ENCODE data around the gene PPP1R14D. TPM values are rescaled to one million over a fixed set of nuclear protein-coding genes. Genes with fewer than 3 reads are reported as not detected.
A peak's percentile ranks its signal among the peaks of the same experiment; 100 is the strongest.

Gene PPP1R14D
- total RNA-seq, 1 experiment from 2014 or later: 0.33 TPM

DNA sequence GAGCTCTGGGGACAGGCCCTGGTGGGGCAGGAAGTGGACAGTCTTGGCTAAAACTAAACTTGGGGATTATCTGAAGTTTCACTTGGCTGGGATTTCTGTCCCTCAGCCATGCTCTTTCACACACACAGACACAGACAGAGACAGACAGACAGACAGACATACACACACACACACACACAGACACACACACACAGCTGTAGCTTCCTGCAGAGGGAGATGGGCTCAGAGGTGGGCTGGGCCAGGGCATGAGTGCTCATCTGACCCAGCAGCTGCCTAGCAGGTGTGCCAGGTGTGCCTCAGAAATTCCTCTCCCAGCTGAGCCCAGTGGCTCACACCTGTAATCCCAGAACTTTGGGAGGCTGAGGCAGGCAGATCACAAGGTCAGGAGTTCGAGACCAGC is 42.2 kb upstream of the PPP1R14D start:
- Histone ChIP-seq H3F3A (ENCODE audit: low read length, unreplicated experiment) (peaks cover 5% of the 10 kb centered on the region), H3K9me3 (ENCODE audit: low read length) (no peaks in the 10 kb centered on the region), H3K9me2 (replicated peaks; ENCODE audit: low read length) (no peaks in the 10 kb centered on the region), H3K4me1 (ENCODE audit: insufficient read depth, low read length) (peaks cover 43% of the 10 kb centered on the region), H3K27me3 (ENCODE audit: low read length) (no peaks in the 10 kb centered on the region), H4K20me1 (ENCODE audit: low read length) (peaks cover 6% of the 10 kb centered on the region; the same call in 1 of the 2 replicates), H3K36me3 (ENCODE audit: low read depth, low read length) (0 out of 2 replicates have a peak, but pooled peaks cover 3% of the 10 kb centered on the region), H3K4me2 (ENCODE audit: low read length) (no peak overlapping the region), H3K27ac (ENCODE audit: low read length) (peak overlapping the region; percentile 95), H3K79me2 (ENCODE audit: low read length) (peaks cover 28% of the 10 kb centered on the region), H2AFZ (ENCODE audit: low read length) (no peak overlapping the region), H3K4me3 (ENCODE audit: low read length) (no peak overlapping the region), H3K9ac (ENCODE audit: low read length) (peak overlapping the region; percentile 96; the same call in 1 of the 2 replicates)
- BruUV-seq (replicated peaks): no TSS peak
- TF ChIP-seq EZH2phosphoT487 (IDR thresholded peaks at IDR 0.05; ENCODE audit: borderline replicate concordance, low read length) (no peak), EZH2 (IDR thresholded peaks at IDR 0.05; ENCODE audit: low read length, unreplicated experiment) (no peak)
- TF ChIP-seq, protein P1, sequence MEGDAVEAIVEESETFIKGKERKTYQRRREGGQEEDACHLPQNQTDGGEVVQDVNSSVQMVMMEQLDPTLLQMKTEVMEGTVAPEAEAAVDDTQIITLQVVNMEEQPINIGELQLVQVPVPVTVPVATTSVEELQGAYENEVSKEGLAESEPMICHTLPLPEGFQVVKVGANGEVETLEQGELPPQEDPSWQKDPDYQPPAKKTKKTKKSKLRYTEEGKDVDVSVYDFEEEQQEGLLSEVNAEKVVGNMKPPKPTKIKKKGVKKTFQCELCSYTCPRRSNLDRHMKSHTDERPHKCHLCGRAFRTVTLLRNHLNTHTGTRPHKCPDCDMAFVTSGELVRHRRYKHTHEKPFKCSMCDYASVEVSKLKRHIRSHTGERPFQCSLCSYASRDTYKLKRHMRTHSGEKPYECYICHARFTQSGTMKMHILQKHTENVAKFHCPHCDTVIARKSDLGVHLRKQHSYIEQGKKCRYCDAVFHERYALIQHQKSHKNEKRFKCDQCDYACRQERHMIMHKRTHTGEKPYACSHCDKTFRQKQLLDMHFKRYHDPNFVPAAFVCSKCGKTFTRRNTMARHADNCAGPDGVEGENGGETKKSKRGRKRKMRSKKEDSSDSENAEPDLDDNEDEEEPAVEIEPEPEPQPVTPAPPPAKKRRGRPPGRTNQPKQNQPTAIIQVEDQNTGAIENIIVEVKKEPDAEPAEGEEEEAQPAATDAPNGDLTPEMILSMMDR (conservative IDR thresholded peaks at IDR 0.05; ENCODE audit: low read depth, low read length): no peak
- CTCF ChIA-PET: interaction anchor here (2.0 kb wide), 1 partner anchor 12 kb away, joined by 19 read pairs; no protein-coding TSS in a partner anchor
- POLR2A ChIA-PET (ENCODE audit: unreplicated experiment): interaction anchor here (0.6 kb wide), 1 partner anchor 21 kb away, joined by 3 read pairs; no protein-coding TSS in a partner anchor
- no peak for ATAC-seq
- intact Hi-C loops (cut with micrococcal nuclease): no loop called here
- DNase-seq: no peak

DNA sequence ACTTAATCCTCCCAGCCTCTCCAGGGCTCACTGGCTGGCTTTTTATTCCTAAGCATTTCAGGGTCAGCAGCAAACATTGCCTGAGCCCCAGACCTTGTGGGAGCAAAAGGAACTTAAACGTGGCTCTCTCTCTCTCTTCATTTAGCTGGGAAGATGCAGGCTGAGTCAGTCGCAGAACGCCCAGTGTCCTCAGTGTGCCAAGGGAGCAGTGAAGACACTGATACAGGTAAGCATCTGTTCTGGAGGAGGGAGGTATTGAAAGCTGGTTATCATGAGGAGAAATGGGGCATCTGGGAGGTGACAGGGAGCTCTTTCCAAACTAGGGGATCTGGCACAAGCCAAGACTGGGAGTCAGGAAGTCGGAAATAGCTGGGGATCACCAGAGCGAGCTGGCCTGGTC is 41.2 kb upstream of the PPP1R14D start:
- no peaks in the 10 kb centered on the region for H3K9me3 ChIP-seq (ENCODE audit: low read length)
- peaks cover 5% of the 10 kb centered on the region for H3F3A ChIP-seq (ENCODE audit: low read length, unreplicated experiment)
- no peak overlapping the region for H3K4me3 ChIP-seq (ENCODE audit: low read length)
- H3K79me2 ChIP-seq (ENCODE audit: low read length): peaks cover 28% of the 10 kb centered on the region
- H3K27me3 ChIP-seq (ENCODE audit: low read length): no peaks in the 10 kb centered on the region
- no peaks in the 10 kb centered on the region for H3K9me2 ChIP-seq (replicated peaks; ENCODE audit: low read length)
- no TSS peak for BruUV-seq (replicated peaks)
- H3K9ac ChIP-seq (ENCODE audit: low read length): no peak overlapping the region
- CTCF ChIA-PET: no interaction called here
- no peak overlapping the region for H3K4me2 ChIP-seq (ENCODE audit: low read length)
- 0 out of 2 replicates have a peak, but pooled peaks cover 3% of the 10 kb centered on the region for H3K36me3 ChIP-seq (ENCODE audit: low read depth, low read length)
- H2AFZ ChIP-seq (ENCODE audit: low read length): no peak overlapping the region
- H3K4me1 ChIP-seq (ENCODE audit: insufficient read depth, low read length): peaks cover 50% of the 10 kb centered on the region
- POLR2A ChIA-PET (ENCODE audit: unreplicated experiment): no interaction called here
- H3K27ac ChIP-seq (ENCODE audit: low read length): peak overlapping the region; percentile 95
- H4K20me1 ChIP-seq (ENCODE audit: low read length): peaks cover 6% of the 10 kb centered on the region; the same call in 1 of the 2 replicates
- ATAC-seq: no peak
- DNase-seq: no peak
- intact Hi-C loops (cut with micrococcal nuclease): no loop called here
- TF ChIP-seq EZH2phosphoT487 (IDR thresholded peaks at IDR 0.05; ENCODE audit: borderline replicate concordance, low read length): no peak
- TF ChIP-seq, protein P1 (conservative IDR thresholded peaks at IDR 0.05; ENCODE audit: low read depth, low read length): no peak
- no peak for TF ChIP-seq EZH2 (IDR thresholded peaks at IDR 0.05; ENCODE audit: low read length, unreplicated experiment)

DNA sequence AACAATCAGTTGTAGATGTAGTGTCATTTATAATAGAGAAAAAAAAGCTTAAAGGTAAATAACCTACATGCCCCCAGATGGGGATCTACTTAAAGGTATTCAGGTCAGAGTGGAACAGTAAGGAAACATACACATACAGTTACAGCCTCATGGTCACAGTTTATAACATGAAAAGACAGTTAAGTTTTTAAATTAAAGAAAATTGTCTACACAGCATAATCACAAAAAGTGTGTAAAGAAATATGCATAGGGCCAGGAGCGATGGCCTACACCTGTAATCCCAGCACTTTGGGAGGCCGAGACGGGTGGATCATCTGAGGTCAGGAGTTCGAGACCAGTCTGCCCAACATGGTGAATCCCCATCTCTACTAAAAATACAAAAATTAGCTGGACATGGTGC is 38.7 kb upstream of the PPP1R14D start:
- Histone ChIP-seq H3K4me3 (ENCODE audit: low read length) (no peak overlapping the region), H3K9me3 (ENCODE audit: low read length) (no peaks in the 10 kb centered on the region), H2AFZ (ENCODE audit: low read length) (no peak overlapping the region), H3K79me2 (ENCODE audit: low read length) (peaks cover 12% of the 10 kb centered on the region), H3K9me2 (replicated peaks; ENCODE audit: low read length) (no peaks in the 10 kb centered on the region), H3F3A (ENCODE audit: low read length, unreplicated experiment) (peaks cover 5% of the 10 kb centered on the region), H3K9ac (ENCODE audit: low read length) (peak overlapping the region; percentile 71; the same call in 1 of the 2 replicates), H4K20me1 (ENCODE audit: low read length) (no peaks in the 10 kb centered on the region), H3K27me3 (ENCODE audit: low read length) (no peaks in the 10 kb centered on the region), H3K4me2 (ENCODE audit: low read length) (peak overlapping the region; percentile 60; the same call in 1 of the 2 replicates), H3K36me3 (ENCODE audit: low read depth, low read length) (no peaks in the 10 kb centered on the region), H3K27ac (ENCODE audit: low read length) (peak overlapping the region; percentile 95), H3K4me1 (ENCODE audit: insufficient read depth, low read length) (peaks cover 45% of the 10 kb centered on the region)
- TF ChIP-seq EZH2 (IDR thresholded peaks at IDR 0.05; ENCODE audit: low read length, unreplicated experiment) (no peak), EZH2phosphoT487 (IDR thresholded peaks at IDR 0.05; ENCODE audit: borderline replicate concordance, low read length) (no peak)
- TF ChIP-seq, protein P1 (conservative IDR thresholded peaks at IDR 0.05; ENCODE audit: low read depth, low read length): no peak
- ATAC-seq (no peak), DNase-seq (no peak)
- CTCF ChIA-PET: no interaction called here
- no TSS peak for BruUV-seq (replicated peaks)
- intact Hi-C loops (cut with micrococcal nuclease): no loop called here
- POLR2A ChIA-PET (ENCODE audit: unreplicated experiment): no interaction called here
